Brain microvascular endothelial cell (primary cell): ENCODE results near the gene GLOD4.
A peak's percentile ranks its signal among the peaks of the same experiment; 100 is the strongest.
"Not testable (repeated sequence)": the region's sequence is repeated elsewhere in the genome, so short reads cannot be mapped to it uniquely, and the experiment has no call there.

Experiments used
- DNase-seq: peaks from one replicate; pipeline ENCODE4 v3.0.0-alpha.2; 2020
- H3K27ac ChIP-seq: fragments of 250-450 bp; sonication (Bioruptor Pico); 2 replicates; pipeline ENCODE4 v1.5.1; 2020; ENCODE audit warnings: mild to moderate bottlenecking, moderate library complexity
- H3K27me3 ChIP-seq: fragments of 250-450 bp; sonication (Bioruptor Pico); replicated peaks from 2 replicates; pipeline ENCODE4 v1.5.1; 2020; ENCODE audit warnings: mild to moderate bottlenecking
- H3K36me3 ChIP-seq: fragments of 250-450 bp; sonication (Bioruptor Pico); replicated peaks from 2 replicates; pipeline ENCODE4 v1.5.1; 2020; ENCODE audit warnings: mild to moderate bottlenecking
- H3K4me3 ChIP-seq: 2 replicates; pipeline ENCODE4 v1.5.1; 2011; ENCODE audit warnings: low read depth, mild to moderate bottlenecking, control low read depth, low read length, moderate library complexity
- in situ Hi-C: cut with HindIII; loops from 2 replicates; pipeline ENCODE4 v1.10.0; 2017; ENCODE audit warnings: low sequenced_read_pairs, low pct_ligation_motif_present
- TF ChIP-seq, protein P1 (sequence below): IDR thresholded peaks from 2 replicates; pipeline ENCODE4 v1.5.1; 2011; ENCODE audit warnings: low read depth, mild to moderate bottlenecking, moderate library complexity, low read length, control low read depth, inconsistent platforms; ENCODE audit errors: missing control alignments

Gene GLOD4, protein sequence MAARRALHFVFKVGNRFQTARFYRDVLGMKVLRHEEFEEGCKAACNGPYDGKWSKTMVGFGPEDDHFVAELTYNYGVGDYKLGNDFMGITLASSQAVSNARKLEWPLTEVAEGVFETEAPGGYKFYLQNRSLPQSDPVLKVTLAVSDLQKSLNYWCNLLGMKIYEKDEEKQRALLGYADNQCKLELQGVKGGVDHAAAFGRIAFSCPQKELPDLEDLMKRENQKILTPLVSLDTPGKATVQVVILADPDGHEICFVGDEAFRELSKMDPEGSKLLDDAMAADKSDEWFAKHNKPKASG

DNA sequence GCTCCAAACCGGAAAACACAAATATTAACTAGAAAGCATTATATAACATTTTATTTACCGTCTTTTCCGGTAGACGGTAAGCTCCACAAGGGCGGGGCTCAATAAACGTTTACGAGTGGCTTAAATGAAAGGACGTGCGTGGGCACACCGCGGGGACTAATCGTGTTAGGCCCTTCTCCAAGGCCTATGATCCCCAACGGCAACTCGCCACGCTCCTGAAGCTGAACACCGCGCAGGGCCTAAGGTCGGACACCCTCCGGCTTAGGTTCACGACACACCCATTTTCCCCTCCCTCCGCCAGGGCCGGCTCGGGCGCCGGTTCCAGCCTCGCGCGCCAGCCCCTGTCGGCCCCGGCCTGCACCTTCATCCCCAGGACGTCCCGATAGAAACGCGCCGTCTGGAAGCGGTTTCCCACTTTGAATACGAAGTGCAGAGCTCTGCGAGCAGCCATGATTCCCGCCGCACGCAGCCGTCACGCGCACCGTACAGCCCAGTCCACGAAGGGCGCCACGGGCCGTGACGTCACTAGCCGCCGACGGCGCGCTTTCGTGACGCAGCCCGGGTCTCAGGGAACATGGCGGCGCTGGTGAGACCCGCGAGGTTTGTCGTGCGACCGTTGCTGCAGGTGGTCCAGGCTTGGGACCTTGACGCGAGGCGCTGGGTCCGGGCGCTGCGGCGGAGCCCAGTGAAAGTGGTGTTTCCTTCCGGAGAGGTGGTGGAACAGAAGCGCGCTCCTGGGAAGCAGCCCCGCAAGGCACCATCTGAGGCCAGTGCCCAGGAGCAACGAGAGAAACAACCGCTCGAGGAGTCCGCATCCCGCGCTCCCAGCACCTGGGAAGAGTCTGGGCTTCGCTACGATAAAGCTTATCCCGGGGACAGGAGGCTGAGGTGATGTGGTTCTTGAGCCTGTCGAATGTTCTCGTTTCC is at the start of gene GLOD4, which contains the start of gene MRM3:
GLOD4 (minus strand) TSS at position 476 of the 927 bp plus-strand sequence; CDS start at position 451, 25 bp downstream.
MRM3 (plus strand) TSS at position 549 of the 927 bp plus-strand sequence; CDS start at position 575, 26 bp downstream.
- H3K27ac ChIP-seq = peak within 1 kb of the TSS; percentile 46
- no peaks in the 10 kb centered on the region for H3K27me3 ChIP-seq
- H3K4me3 ChIP-seq = peak within 1 kb of the TSS; percentile 99
- DNase-seq = peak; percentile 88
- peaks cover 9% of the 10 kb centered on the region for H3K36me3 ChIP-seq
- in situ Hi-C loops = loop anchor here (25.0 kb wide), 1 partner anchor 205 kb away; the partner anchor contains the start of genes NXN and TIMM22
- TF ChIP-seq, protein P1, sequence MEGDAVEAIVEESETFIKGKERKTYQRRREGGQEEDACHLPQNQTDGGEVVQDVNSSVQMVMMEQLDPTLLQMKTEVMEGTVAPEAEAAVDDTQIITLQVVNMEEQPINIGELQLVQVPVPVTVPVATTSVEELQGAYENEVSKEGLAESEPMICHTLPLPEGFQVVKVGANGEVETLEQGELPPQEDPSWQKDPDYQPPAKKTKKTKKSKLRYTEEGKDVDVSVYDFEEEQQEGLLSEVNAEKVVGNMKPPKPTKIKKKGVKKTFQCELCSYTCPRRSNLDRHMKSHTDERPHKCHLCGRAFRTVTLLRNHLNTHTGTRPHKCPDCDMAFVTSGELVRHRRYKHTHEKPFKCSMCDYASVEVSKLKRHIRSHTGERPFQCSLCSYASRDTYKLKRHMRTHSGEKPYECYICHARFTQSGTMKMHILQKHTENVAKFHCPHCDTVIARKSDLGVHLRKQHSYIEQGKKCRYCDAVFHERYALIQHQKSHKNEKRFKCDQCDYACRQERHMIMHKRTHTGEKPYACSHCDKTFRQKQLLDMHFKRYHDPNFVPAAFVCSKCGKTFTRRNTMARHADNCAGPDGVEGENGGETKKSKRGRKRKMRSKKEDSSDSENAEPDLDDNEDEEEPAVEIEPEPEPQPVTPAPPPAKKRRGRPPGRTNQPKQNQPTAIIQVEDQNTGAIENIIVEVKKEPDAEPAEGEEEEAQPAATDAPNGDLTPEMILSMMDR = peak; percentile 6

DNA sequence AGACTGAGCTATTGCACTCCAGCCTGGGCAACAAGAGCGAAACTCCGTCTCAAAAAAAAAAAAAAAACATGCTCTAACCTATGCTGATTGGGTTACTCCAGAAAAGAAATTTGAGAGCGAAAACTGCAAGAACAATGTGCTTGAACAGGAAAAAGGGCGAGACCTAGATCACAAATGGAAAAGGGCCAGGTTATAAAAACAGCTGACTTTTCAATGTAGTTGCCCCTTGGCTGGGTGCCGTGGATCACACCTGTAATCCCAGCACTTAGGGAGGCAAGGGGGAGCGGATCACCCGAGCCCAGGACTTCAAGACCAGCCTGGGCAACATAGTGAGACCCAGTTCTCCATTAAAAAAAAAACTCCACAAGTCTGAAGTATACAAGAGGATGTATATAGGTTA is 48.9 kb upstream of the GLOD4 start:
- in situ Hi-C loops = no loop called here

GRCh38 chr17:830381-830780 is 48.3 kb upstream of the GLOD4 start:
- Histone ChIP-seq H3K27ac (no peak overlapping the region), H3K36me3 (no peaks in the 10 kb centered on the region), H3K27me3 (no peaks in the 10 kb centered on the region), H3K4me3 (no peak overlapping the region)
- in situ Hi-C loops = no loop called here
- no peak for DNase-seq
- TF ChIP-seq, protein P1 = no peak

More for the DNA sequence above, 48.9 kb upstream of the GLOD4 start:
- no peak overlapping the region for H3K27ac ChIP-seq
- no peak for DNase-seq
- H3K27me3 ChIP-seq = no peaks in the 10 kb centered on the region
- H3K4me3 ChIP-seq = no peak overlapping the region
- TF ChIP-seq, protein P1 = no peak
- H3K36me3 ChIP-seq = no peaks in the 10 kb centered on the region

GRCh38 chr17:829614-830013 is 47.5 kb upstream of the GLOD4 start:
- H3K27me3 ChIP-seq, H3K36me3 ChIP-seq, H3K27ac ChIP-seq, DNase-seq, H3K4me3 ChIP-seq, in situ Hi-C loops: not testable (repeated sequence)

GRCh38 chr17:828761-829160 is 46.7 kb upstream of the GLOD4 start:
- H3K27ac ChIP-seq = no peak overlapping the region
- TF ChIP-seq, protein P1 = no peak
- DNase-seq = no peak
- no peaks in the 10 kb centered on the region for H3K27me3 ChIP-seq
- H3K4me3 ChIP-seq = no peak overlapping the region
- in situ Hi-C loops = no loop called here
- H3K36me3 ChIP-seq = no peaks in the 10 kb centered on the region

DNA sequence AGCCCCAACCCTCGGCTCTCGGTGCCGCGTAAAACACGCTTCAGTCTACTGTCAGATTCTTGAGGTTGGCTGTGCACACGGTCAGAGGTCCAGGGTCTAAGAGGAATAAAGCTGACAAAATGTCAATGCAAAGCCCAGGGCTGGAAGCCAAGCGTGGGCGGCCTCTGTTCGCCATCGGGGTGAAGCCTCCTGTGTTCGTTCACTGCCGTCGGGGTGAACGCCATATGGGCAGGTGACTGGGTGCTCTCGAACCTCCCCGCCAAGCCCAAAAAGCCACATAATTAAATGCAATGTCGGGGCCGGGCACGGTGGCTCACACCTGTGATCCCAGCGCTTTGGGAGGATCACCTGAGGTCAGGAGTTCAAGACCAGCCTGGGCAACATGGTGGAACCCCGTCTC is 44.7 kb upstream of the GLOD4 start:
- in situ Hi-C loops = no loop called here
- TF ChIP-seq, protein P1 = no peak
- Histone ChIP-seq H3K36me3 (no peaks in the 10 kb centered on the region), H3K4me3 (no peak overlapping the region), H3K27ac (no peak overlapping the region), H3K27me3 (no peaks in the 10 kb centered on the region)
- DNase-seq = no peak
